Measurements from ENCODE around the gene WDR13.

The WDR13 gene

DNA sequence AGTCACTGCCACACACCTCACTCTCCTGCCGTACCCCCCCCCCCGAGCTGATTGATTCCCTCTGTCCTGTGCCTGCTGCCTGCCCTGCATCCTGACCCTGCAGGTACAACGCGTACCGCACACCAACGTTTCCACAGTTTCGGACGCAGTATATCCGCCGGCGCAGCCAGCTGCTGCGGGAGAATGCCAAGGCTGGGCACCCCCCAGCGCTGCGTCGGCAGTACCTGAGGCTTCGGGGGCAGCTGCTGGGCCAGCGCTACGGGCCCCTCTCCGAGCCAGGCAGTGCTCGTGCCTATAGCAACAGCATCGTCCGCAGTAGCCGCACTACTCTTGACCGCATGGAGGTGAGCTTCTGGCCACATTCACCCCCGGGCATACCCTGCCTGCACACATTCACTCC is 1.3 kb downstream of the WDR13 start:
- peak overlapping the region; percentile 78 to 82 for H3K4me3 ChIP-seq (ENCODE audit: low read depth in 1 of 2, low read length in 1 of 2)
- H3K27ac ChIP-seq = peak overlapping the region; percentile 99
- H3K4me1 ChIP-seq (ENCODE audit: control insufficient read depth in 1 of 2, insufficient read depth in 1 of 2, low read depth in 1 of 2, low read length in 1 of 2) = peaks cover 11 to 20% of the 10 kb centered on the region in 2 experiments
- H3K36me3 ChIP-seq = peaks cover 34% of the 10 kb centered on the region
- no peaks in the 10 kb centered on the region for H3K27me3 ChIP-seq
- TF ChIP-seq CTCF (IDR thresholded peaks at IDR 0.05) = no peak
- no peaks in the 10 kb centered on the region for H3K9me3 ChIP-seq

DNA sequence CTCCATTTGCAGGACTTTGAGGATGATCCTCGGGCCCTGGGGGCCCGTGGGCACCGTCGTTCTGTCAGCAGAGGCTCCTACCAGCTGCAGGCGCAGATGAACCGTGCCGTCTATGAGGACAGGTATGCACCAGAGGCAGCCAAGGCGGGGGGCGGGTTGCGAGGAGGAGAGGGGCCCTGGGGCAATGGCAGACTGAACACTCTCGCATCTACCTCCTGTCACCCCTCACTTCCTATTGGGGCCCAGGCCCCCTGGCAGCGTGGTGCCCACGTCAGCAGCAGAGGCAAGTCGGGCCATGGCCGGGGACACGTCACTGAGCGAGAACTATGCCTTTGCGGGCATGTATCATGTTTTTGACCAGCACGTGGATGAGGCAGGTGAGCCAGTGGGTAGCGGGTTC is 2.0 kb downstream of the WDR13 start:
- Histone ChIP-seq H3K9me3 (no peaks in the 10 kb centered on the region), H3K27me3 (no peaks in the 10 kb centered on the region), H3K4me3 (ENCODE audit: low read depth in 1 of 2, low read length in 1 of 2) (no peak overlapping the region), H3K36me3 (peaks cover 40% of the 10 kb centered on the region), H3K27ac (no peak overlapping the region), H3K4me1 (ENCODE audit: control insufficient read depth in 1 of 2, insufficient read depth in 1 of 2, low read depth in 1 of 2, low read length in 1 of 2) (peaks cover 11 to 20% of the 10 kb centered on the region in 2 experiments)
- no peak for TF ChIP-seq CTCF (IDR thresholded peaks at IDR 0.05)

DNA sequence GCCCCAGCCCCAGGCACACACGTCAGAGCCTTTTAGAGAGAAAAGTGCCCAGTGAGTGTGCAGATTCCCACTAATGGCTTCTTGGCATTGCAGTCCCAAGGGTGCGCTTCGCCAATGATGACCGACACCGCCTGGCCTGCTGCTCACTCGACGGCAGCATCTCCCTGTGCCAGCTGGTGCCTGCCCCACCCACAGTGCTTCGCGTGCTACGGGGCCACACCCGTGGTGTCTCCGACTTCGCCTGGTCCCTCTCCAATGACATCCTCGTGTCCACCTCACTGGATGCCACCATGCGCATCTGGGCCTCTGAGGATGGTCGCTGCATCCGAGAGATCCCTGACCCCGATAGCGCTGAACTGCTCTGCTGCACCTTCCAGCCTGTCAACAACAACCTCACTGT is 2.9 kb downstream of the WDR13 start:
- Histone ChIP-seq H3K4me1 (ENCODE audit: control insufficient read depth in 1 of 2, insufficient read depth in 1 of 2, low read depth in 1 of 2, low read length in 1 of 2) (peaks cover 11 to 20% of the 10 kb centered on the region in 2 experiments), H3K9me3 (no peaks in the 10 kb centered on the region), H3K4me3 (ENCODE audit: low read depth in 1 of 2, low read length in 1 of 2) (no peak overlapping the region), H3K36me3 (peaks cover 48% of the 10 kb centered on the region), H3K27me3 (no peaks in the 10 kb centered on the region), H3K27ac (no peak overlapping the region)
- TF ChIP-seq CTCF (IDR thresholded peaks at IDR 0.05) = no peak

GRCh38 chrX:48601741-48602394 is 4.6 kb downstream of the WDR13 start:
- Histone ChIP-seq H3K4me1 (ENCODE audit: control insufficient read depth in 1 of 2, insufficient read depth in 1 of 2, low read depth in 1 of 2, low read length in 1 of 2) (peaks cover 10 to 20% of the 10 kb centered on the region in 2 experiments), H3K36me3 (peaks cover 49% of the 10 kb centered on the region), H3K27ac (peak overlapping the region; percentile 13), H3K4me3 (ENCODE audit: low read depth in 1 of 2, low read length in 1 of 2) (no peak overlapping the region), H3K9me3 (no peaks in the 10 kb centered on the region), H3K27me3 (no peaks in the 10 kb centered on the region)
- TF ChIP-seq CTCF (IDR thresholded peaks at IDR 0.05) = no peak

- Histone ChIP-seq H3K27ac (no peak overlapping the region), H3K9me3 (no peaks in the 10 kb centered on the region), H3K4me1 (ENCODE audit: control insufficient read depth in 1 of 2, insufficient read depth in 1 of 2, low read depth in 1 of 2, low read length in 1 of 2) (peaks cover 0 to 10% of the 10 kb centered on the region in 2 experiments), H3K27me3 (no peaks in the 10 kb centered on the region), H3K4me3 (ENCODE audit: low read depth in 1 of 2, low read length in 1 of 2) (no peak overlapping the region), H3K36me3 (peaks cover 45% of the 10 kb centered on the region)
- no peak for TF ChIP-seq CTCF (IDR thresholded peaks at IDR 0.05)
These were observed 7.4 kb downstream of the WDR13 start for GRCh38 chrX:48604701-48605100.

All from neutrophil (primary cell).